Renal pelvis (tissue), 12 donors: Measurements from ENCODE around the gene PLA1A. TPM values are rescaled to one million over a fixed set of nuclear protein-coding genes. Genes with fewer than 3 reads are reported as not detected.
"Not testable (repeated sequence)": the region's sequence is repeated elsewhere in the genome, so short reads cannot be mapped to it uniquely, and the experiment has no call there.

Experiments
- DNase-seq: peaks from one replicate; pipeline ENCODE4 v3.0.0-alpha.2; 2013
- long read RNA-seq, 16 experiments: transcript quantifications; one replicate each; lab custom pipeline, GENCODE V29; 2026
- polyA plus RNA-seq, 3 donors: library from polyadenylated mRNA; unstranded; fragments of 120-200 nt; gene quantifications; one replicate each; pipeline ENCODE4 v1.2.1, GENCODE V29; 2013; ENCODE audit not compliant: insufficient read length in 3 of 3

PLA1A gene
- polyA plus RNA-seq: 1 to 10 TPM; 7.6 to 8.4 (median 8.0) TPM
- long read RNA-seq, donor 1, partial matches to known transcripts: 5 of 7 reads
- long read RNA-seq, donor 1, other reads (novel, unspliced or antisense): 0 of 7 reads
- long read RNA-seq, donor 2, partial matches to known transcripts: 0 of 1 reads
- long read RNA-seq, donor 2, other reads (novel, unspliced or antisense): 0 of 1 reads
- long read RNA-seq, donor 3, partial matches to known transcripts: 0 of 1 reads
- long read RNA-seq, donor 3, other reads (novel, unspliced or antisense): 0 of 1 reads
- long read RNA-seq, donor 4, partial matches to known transcripts: 0 of 1 reads
- long read RNA-seq, donor 4, other reads (novel, unspliced or antisense): 0 of 1 reads
- long read RNA-seq, donor 5: 0 reads
- long read RNA-seq, donor 6: 0 reads
- long read RNA-seq, donor 7, partial matches to known transcripts: 7 of 7 reads
- long read RNA-seq, donor 7, other reads (novel, unspliced or antisense): 0 of 7 reads
- long read RNA-seq, donor 8: 0 reads
- long read RNA-seq, donor 9: 0 reads
- long read RNA-seq, donor 10: 0 reads
- long read RNA-seq, donor 11: 0 reads
- long read RNA-seq, donor 12, partial matches to known transcripts: 0 of 3 reads
- long read RNA-seq, donor 12, other reads (novel, unspliced or antisense): 0 of 3 reads
- long read RNA-seq, donor 13: 0 reads
- long read RNA-seq, donor 14: 0 reads
- long read RNA-seq, donor 15, partial matches to known transcripts: 8 of 12 reads
- long read RNA-seq, donor 15, other reads (novel, unspliced or antisense): 0 of 12 reads
- long read RNA-seq, donor 16, partial matches to known transcripts: 6 of 8 reads
- long read RNA-seq, donor 16, other reads (novel, unspliced or antisense): 0 of 8 reads

- DNase-seq: peak; percentile 53
These were observed at the start of gene PLA1A for GRCh38 chr3:119597548-119598288. Gene PLA1A (plus strand): TSS chr3:119597885. CDS start chr3:119597914, 29 bp downstream.

- no peak for DNase-seq
These were observed 49.3 kb upstream of the PLA1A start for GRCh38 chr3:119548341-119548740.

GRCh38 chr3:119550192-119550910 is 47.3 kb upstream of the PLA1A start:
- DNase-seq: no peak

- no peak for DNase-seq
These were observed 46.1 kb upstream of the PLA1A start for GRCh38 chr3:119551598-119551997.

- not testable (repeated sequence) for DNase-seq
These were observed 44.8 kb upstream of the PLA1A start for GRCh38 chr3:119552928-119553327.

GRCh38 chr3:119553823-119554415 is 43.8 kb upstream of the PLA1A start:
- DNase-seq: no peak

- DNase-seq: no peak
These were observed 42.4 kb upstream of the PLA1A start for GRCh38 chr3:119555309-119555735.

- no peak for DNase-seq
These were observed 41.8 kb upstream of the PLA1A start for GRCh38 chr3:119555929-119556328.

- no peak for DNase-seq
These were observed 40.4 kb upstream of the PLA1A start for GRCh38 chr3:119557192-119557876.

- no peak for DNase-seq
These were observed 39.8 kb upstream of the PLA1A start for GRCh38 chr3:119557877-119558269.

- no peak for DNase-seq
These were observed 38.9 kb upstream of the PLA1A start for GRCh38 chr3:119558626-119559317.

- no peak for DNase-seq
These were observed 38.2 kb upstream of the PLA1A start, which contains the start of gene CD80 for GRCh38 chr3:119559441-119559963. Gene CD80 (minus strand): TSS chr3:119559614. CDS start chr3:119557728, 1,886 bp downstream.

- no peak for DNase-seq
These were observed 37.5 kb upstream of the PLA1A start for GRCh38 chr3:119560160-119560559.

- no peak for DNase-seq
These were observed 35.3 kb upstream of the PLA1A start for GRCh38 chr3:119562307-119562961.

- DNase-seq: not testable (repeated sequence)
These were observed 34.4 kb upstream of the PLA1A start for GRCh38 chr3:119563334-119563733.

GRCh38 chr3:119569156-119569555 is 28.5 kb upstream of the PLA1A start:
- DNase-seq: no peak

- DNase-seq: no peak
These were observed 27.5 kb upstream of the PLA1A start for GRCh38 chr3:119570229-119570628.

GRCh38 chr3:119571230-119571629 is 26.5 kb upstream of the PLA1A start:
- no peak for DNase-seq

GRCh38 chr3:119571688-119572087 is 26.0 kb upstream of the PLA1A start:
- no peak for DNase-seq
